ENCODE results near the gene CSAG1. TPM values are rescaled to one million over a fixed set of nuclear protein-coding genes. Genes with fewer than 3 reads are reported as not detected.
"Not testable (repeated sequence)": the region's sequence is repeated elsewhere in the genome, so short reads cannot be mapped to it uniquely, and the experiment has no call there.

Gene CSAG1, protein sequence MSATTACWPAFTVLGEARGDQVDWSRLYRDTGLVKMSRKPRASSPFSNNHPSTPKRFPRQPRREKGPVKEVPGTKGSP
- not detected for polyA plus RNA-seq (2013, experiment 1 of 2; ENCODE audit: insufficient read length)
- polyA plus RNA-seq (2013, experiment 2 of 2; ENCODE audit: insufficient read length), result not detected

DNA sequence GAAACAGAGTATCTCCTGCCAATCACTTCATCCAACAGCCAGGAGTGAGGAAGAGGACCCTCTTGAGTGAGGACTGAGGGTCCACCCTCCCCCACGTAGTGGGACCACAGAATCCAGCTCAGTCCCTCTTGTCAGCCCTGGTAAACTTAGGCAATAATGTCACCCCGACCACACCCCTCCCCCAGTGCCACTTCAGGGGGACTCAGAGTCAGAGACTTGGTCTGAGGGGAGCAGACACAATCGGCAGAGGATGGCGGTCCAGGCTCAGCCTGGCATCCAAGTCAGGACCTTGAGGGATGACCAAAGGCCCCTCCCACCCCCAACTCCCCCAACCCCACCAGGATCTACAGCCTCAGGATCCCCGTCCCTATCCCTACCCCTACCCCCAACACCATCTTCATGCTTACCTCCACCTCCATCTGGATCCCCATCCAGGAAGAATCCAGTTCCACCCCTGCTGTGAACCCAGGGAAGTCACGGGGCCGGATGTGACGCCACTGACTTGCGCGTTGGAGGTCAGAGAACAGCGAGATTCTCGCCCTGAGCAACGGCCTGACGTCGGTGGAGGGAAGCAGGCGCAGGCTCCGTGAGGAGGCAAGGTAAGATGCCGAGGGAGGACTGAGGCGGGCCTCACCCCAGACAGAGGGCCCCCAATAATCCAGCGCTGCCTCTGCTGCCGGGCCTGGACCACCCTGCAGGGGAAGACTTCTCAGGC, at the start of gene CSAG1, which contains the start of gene MAGEA12:
Gene CSAG1, minus strand, starts transcription at position 461 of the 715 bp plus-strand sequence. CDS start 1,261 bp downstream, outside the sequence.
Gene MAGEA12, plus strand, starts transcription at position 497 of the 715 bp plus-strand sequence. CDS start 2,405 bp downstream, outside the sequence.
- no peak for DNase-seq

DNA sequence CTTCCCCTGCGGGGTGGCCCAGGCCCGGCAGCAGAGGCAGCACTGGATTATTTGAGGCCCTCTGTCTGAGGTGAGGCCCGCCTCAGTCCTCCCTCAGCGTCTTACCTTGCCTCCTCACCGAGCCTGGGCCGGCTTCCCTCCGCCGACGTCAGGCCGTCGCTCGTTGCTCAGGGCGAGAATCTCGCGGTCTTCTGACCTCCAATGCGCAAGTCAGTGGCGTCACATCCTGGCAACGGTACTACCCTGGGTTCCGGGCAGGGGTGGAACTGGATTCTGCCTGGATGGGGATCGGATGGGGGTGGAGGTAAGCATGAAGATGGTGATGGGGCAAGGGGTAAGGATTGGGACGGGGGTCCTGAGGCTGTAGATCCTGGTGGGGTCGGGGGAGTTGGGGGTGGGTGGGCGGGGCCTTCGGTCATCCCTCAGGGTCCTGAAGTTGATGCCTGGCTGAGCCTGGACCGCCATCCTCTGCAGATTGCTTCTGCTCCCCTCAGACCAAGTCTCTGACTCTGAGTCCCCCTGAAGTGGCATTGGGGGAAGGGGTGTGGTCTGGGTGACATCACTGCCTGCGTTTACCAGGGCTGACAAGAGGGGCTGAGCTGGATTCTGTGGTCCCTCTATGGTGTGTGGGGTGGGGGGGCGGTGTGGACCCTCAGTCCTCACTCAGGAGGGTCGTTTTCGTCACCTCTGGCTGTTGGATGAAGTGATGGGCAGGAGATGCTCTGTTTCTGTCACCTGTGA, 36.2 kb upstream of the CSAG1 start, which contains the start of gene MAGEA6:
Gene MAGEA6, minus strand, starts transcription at position 141 of the 741 bp plus-strand sequence. CDS start 2,039 bp downstream, outside the sequence.
- DNase-seq, result not testable (repeated sequence)

DNA sequence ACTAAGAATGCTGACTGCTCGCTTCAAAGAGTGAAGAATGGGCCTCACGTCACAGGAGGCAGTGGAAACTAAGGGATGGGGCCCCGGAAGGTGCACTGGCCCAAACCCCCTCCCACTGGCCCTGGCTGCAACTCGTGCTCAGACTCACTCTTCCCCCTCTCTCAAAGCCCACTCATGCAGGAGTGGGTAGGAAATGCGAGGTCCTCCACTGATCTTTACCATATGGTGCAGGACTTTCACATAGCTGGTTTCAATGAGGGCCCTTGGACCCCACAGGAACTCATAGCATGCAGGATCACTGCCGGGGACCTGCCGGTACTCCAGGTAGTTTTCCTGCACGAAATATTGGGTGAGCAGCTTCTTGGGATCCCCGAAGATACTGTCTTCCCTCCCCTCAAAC, 33.0 kb upstream of the CSAG1 start:
- DNase-seq, result not testable (repeated sequence)

DNA sequence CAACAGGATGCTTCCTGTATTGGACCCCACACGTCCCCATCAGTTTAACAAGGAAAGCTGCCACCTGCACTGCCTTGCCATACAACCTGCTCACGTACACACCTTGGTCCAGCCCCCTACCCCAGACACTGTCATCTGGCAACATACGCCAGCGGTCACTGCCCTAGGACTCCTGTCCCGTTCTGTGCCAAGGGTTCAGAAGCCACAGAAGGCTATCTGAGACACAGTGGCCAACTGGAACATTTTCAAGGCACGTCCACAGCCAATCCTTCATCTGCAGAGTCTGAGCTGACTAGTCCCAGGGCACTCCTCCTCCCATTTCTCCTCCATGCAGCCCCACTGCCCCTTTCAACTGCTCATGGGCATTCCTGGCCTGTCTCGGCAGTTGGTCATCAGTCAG, 28.1 kb upstream of the CSAG1 start:
- DNase-seq, result not testable (repeated sequence)

DNA sequence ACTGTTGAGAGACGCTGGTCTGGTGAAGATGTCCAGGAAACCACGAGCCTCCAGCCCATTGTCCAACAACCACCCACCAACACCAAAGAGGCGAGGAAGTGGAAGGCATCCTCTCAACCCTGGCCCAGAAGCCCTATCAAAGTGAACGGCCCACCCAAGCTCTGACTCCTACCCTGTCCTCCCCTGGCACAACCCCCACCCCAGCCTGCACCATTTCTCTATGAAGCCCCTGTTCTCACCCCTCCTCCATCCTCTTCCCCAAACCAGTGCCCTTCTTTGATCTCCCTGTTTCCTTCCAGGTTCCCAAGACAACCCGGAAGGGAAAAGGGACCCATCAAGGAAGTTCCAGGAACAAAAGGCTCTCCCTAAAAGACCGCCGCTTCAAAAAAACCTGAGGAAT, 26.0 kb upstream of the CSAG1 start:
- not testable (repeated sequence) for DNase-seq

DNA sequence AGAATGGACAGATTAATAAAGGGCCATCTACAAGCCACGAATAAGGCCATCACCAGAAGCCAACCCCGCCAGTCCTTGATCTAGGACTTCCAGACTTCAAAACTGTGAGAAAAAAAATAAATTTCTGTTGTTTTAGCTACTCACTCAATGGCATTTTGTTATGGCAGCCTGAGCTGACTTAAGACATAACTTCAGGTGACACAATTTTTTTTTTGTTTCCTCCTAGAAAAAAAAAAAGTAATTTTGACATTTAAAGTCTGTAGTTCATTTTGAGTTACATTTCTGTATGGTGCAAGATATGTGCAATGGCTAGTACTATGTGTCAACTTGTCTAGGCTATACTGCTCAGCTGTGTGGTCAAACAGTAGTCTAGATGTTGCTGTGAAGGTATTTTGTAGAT, 25.4 kb upstream of the CSAG1 start, which contains the start of gene CSAG3:
Gene CSAG3, plus strand, starts transcription at position 301 of the 400 bp plus-strand sequence.
- DNase-seq, result not testable (repeated sequence)

DNA sequence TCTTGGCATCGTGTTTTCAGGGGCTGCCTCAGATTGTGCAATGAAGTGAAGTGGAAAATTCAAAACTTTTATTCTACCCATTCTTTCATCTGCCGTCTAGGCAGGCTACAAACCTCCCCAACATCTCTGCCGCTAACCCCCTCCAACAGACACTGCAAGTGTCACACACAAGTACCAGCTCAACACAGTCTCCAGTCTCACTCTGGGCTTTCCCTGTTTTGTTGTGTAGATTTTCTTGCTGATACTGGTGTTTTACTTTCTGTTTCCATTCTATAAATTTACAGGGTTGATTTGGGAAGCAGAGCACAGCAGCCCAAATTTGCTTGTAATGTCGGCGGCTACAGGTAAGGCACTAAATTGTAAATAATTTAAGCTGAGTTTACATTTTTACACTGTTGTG, 21.4 kb upstream of the CSAG1 start:
- not testable (repeated sequence) for DNase-seq

DNA sequence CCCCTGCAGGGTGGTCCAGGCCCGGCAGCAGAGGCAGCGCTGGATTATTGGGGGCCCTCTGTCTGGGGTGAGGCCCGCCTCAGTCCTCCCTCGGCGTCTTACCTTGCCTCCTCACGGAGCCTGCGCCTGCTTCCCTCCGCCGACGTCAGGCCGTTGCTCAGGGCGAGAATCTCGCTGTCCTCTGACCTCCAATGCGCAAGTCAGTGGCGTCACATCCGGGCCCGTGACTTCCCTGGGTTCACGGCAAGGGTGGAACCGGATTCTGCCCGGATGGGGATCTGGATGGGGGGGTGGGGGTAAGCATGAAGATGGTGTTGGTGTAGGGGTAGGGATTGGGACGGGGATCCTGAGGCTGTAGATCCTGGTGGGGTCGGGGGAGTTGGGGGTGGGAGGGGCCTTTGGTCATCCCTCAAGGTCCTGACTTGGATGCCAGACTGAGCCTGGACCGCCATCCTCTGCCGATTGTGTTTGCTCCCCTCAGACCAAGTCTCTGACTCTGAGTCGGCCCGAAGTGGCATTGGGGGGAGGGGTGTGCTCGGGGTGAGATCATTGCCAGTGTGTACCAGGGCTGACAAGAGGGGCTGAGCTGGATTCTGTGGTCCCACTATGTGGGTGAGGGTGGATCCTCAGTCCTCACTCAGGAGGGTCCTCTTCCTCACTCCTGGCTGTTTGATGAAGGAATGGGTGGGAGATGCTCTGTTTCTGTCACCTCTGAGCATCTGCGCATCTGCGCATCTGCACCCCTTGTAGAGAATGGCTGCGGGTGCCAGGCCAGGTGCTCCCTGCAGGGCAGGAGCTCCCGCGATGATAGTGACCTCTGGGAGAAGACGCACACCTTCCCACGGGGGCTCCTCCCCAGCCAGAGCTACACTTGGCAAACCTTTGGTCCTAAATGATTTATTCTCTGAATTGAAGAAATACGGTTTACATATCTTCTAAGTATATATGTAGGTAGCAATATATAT, 20.4 kb upstream of the CSAG1 start, which contains the start of gene MAGEA2:
Gene MAGEA2, minus strand, starts transcription at position 157 of the 965 bp plus-strand sequence. CDS start 2,479 bp downstream, outside the sequence.
- DNase-seq, result not testable (repeated sequence)

DNA sequence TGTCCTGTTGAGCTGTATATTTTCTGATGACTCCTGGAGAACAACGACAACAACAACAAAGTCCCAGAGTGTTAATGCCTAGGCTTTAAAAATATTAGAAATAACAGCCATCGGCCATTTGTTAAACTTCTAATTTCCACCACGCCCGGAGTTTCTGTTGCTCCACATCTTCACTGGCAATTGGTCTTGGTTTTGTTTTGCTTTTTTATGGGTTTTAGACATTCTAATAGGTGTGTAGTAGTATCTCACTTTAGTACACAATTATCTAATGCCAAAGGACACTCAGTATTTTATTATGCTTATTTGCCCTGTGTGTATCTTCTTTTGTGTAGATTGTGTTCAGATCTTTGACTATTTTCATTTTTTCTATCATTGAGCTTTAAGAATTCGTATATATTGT, 5.0 kb upstream of the CSAG1 start:
- DNase-seq, result no peak

DNA sequence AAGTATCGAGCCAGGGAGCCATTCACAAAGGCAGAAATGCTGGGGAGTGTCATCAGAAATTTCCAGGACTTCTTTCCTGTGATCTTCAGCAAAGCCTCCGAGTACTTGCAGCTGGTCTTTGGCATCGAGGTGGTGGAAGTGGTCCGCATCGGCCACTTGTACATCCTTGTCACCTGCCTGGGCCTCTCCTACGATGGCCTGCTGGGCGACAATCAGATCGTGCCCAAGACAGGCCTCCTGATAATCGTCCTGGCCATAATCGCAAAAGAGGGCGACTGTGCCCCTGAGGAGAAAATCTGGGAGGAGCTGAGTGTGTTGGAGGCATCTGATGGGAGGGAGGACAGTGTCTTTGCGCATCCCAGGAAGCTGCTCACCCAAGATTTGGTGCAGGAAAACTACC, 3.0 kb upstream of the CSAG1 start:
- not testable (repeated sequence) for DNase-seq

DNA sequence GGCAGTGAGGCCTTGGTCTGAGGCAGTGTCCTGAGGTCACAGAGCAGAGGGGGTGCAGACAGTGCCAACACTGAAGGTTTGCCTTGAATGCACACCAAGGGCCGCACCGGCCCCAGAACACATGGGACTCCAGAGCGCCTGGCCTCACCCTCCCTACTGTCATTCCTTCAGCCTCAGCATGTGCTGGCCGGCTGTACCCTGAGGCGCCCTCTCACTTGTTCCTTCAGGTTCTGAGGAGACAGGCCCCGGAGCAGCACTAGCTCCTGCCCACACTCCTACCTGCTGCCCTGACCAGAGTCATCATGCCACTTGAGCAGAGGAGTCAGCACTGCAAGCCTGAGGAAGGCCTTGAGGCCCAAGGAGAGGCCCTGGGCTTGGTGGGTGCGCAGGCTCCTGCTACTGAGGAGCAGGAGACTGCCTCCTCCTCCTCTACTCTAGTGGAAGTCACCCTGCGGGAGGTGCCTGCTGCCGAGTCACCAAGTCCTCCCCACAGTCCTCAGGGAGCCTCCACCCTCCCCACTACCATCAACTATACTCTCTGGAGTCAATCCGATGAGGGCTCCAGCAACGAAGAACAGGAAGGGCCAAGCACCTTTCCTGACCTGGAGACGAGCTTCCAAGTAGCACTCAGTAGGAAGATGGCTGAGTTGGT, 2.5 kb upstream of the CSAG1 start:
- no peak for DNase-seq

DNA sequence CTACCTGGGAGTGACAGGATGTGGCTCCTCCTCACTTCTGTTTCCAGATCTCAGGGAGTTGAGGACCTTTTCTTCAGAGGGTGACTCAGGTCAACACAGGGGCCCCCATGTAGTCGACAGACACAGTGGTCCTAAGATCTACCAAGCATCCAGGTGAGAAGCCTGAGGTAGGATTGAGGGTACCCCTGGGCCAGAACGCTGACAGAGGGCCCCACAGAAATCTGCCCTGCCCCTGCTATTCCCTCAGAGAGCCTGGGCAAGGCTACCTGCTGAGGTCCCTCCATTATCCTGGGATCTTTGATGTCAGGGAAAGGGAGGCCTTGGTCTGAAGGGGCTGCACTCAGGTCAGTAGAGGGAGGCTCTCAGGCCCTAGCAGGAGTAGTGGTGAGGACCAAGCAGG, 1.6 kb upstream of the CSAG1 start:
- DNase-seq, result no peak

DNA sequence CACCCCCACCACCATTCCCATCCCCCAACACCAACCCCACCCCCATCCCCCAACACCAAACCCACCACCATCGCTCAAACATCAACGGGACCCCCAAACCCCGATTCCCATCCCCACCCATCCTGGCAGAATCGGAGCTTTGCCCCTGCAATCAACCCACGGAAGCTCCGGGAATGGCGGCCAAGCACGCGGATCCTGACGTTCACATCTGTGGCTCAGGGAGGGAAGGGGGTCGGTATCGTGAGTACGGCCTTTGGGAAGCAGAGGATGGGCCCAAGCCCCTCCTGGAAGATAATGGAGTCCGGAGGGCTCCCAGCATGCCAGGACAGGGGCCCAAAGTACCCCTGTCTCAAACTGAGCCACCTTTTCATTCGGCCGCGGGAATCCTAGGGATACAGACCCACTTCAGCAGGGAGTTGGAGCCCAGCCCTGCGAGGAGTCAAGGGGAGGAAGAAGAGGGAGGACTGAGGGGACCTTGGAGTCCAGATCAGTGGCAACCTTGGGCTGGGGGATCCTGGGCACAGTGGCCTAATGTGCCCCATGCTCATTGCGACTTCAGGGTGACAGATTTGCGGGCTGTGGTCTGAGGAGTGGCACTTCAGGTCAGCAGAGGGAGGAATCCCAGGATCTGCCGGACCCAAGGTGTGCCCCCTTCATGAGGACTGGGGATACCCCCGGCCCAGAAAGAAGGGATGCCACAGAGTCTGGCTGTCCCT, 780 bp upstream of the CSAG1 start:
- not testable (repeated sequence) for DNase-seq

DNA sequence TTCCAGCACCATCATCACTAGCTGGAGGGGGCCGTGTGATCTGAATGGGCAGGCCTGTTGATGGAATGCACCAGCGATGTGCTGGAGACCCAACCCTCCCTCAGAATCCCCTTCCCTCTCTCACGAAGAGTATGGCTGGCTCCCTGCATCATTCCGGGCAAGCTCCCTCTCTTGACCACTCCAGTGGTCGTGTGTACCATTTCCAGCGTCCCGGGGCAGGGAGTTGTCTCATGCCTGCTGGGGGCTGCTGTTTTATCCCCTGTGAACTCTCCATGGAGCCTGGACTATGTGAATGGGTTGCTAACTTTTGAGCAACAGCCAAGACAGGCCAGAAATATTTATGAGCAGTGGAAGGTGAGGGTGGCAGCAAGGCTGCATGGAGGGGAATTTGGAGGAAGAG, 8.1 kb downstream of the CSAG1 start:
- DNase-seq, result no peak

DNA sequence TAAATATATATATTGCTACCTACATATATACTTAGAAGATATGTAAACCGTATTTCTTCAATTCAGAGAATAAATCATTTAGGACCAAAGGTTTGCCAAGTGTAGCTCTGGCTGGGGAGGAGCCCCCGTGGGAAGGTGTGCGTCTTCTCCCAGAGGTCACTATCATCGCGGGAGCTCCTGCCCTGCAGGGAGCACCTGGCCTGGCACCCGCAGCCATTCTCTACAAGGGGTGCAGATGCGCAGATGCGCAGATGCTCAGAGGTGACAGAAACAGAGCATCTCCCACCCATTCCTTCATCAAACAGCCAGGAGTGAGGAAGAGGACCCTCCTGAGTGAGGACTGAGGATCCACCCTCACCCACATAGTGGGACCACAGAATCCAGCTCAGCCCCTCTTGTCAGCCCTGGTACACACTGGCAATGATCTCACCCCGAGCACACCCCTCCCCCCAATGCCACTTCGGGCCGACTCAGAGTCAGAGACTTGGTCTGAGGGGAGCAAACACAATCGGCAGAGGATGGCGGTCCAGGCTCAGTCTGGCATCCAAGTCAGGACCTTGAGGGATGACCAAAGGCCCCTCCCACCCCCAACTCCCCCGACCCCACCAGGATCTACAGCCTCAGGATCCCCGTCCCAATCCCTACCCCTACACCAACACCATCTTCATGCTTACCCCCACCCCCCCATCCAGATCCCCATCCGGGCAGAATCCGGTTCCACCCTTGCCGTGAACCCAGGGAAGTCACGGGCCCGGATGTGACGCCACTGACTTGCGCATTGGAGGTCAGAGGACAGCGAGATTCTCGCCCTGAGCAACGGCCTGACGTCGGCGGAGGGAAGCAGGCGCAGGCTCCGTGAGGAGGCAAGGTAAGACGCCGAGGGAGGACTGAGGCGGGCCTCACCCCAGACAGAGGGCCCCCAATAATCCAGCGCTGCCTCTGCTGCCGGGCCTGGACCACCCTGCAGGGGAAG, 19.4 kb downstream of the CSAG1 start, which contains the start of gene MAGEA2B:
Gene MAGEA2B, plus strand, starts transcription at position 814 of the 973 bp plus-strand sequence. CDS start 2,479 bp downstream, outside the sequence.
- DNase-seq, result not testable (repeated sequence)

DNA sequence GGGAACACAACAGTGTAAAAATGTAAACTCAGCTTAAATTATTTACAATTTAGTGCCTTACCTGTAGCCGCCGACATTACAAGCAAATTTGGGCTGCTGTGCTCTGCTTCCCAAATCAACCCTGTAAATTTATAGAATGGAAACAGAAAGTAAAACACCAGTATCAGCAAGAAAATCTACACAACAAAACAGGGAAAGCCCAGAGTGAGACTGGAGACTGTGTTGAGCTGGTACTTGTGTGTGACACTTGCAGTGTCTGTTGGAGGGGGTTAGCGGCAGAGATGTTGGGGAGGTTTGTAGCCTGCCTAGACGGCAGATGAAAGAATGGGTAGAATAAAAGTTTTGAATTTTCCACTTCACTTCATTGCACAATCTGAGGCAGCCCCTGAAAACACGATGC, 20.3 kb downstream of the CSAG1 start:
- DNase-seq, result not testable (repeated sequence)

DNA sequence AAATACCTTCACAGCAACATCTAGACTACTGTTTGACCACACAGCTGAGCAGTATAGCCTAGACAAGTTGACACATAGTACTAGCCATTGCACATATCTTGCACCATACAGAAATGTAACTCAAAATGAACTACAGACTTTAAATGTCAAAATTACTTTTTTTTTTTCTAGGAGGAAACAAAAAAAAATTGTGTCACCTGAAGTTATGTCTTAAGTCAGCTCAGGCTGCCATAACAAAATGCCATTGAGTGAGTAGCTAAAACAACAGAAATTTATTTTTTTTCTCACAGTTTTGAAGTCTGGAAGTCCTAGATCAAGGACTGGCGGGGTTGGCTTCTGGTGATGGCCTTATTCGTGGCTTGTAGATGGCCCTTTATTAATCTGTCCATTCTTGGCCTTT, 24.3 kb downstream of the CSAG1 start, which contains the start of gene CSAG2:
Gene CSAG2, minus strand, starts transcription at position 101 of the 400 bp plus-strand sequence. CDS start 161 bp downstream, outside the sequence.
- DNase-seq, result not testable (repeated sequence)

DNA sequence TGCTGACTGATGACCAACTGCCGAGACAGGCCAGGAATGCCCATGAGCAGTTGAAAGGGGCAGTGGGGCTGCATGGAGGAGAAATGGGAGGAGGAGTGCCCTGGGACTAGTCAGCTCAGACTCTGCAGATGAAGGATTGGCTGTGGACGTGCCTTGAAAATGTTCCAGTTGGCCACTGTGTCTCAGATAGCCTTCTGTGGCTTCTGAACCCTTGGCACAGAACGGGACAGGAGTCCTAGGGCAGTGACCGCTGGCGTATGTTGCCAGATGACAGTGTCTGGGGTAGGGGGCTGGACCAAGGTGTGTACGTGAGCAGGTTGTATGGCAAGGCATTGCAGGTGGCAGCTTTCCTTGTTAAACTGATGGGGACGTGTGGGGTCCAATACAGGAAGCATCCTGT, 27.0 kb downstream of the CSAG1 start:
- not testable (repeated sequence) for DNase-seq

DNA sequence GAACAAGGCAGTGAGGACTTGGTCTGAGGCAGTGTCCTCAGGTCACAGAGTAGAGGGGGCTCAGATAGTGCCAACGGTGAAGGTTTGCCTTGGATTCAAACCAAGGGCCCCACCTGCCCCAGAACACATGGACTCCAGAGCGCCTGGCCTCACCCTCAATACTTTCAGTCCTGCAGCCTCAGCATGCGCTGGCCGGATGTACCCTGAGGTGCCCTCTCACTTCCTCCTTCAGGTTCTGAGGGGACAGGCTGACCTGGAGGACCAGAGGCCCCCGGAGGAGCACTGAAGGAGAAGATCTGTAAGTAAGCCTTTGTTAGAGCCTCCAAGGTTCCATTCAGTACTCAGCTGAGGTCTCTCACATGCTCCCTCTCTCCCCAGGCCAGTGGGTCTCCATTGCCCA, 33.1 kb downstream of the CSAG1 start:
- not testable (repeated sequence) for DNase-seq
